Stomach (tissue), 9 donors: ENCODE measurements around the gene TPPP3. TPM values are rescaled to one million over a fixed set of nuclear protein-coding genes. Genes with fewer than 3 reads are reported as not detected.

Experiments used
- DNase-seq, 2 donors: peaks; one replicate each; pipeline versions ENCODE4 v3.0.0 to v3.0.0-alpha.2; 2013 to 2019
- H3K27ac ChIP-seq, 5 donors: fragments of 200-600 bp in 4 of 5; sonication (generic) in 4 of 5; one replicate each; pipeline ENCODE4 v1.5.1; 2013 to 2019; ENCODE audit warnings: mild to moderate bottlenecking in 1 of 5, moderate library complexity in 1 of 5
- H3K27me3 ChIP-seq, 3 donors: fragments of 200-600 bp; sonication (generic); one replicate each; pipeline ENCODE4 v1.5.1; 2017 to 2019; ENCODE audit warnings: mixed run types in 1 of 3
- H3K36me3 ChIP-seq, 4 donors: fragments of 200-600 bp; sonication (generic); 1 replicate in 3 of 4; 2 replicates in 1 of 4; pipeline ENCODE4 v1.5.1; 2016 to 2019
- H3K4me1 ChIP-seq, 4 donors: fragments of 200-600 bp; sonication (generic); one replicate each; pipeline ENCODE4 v1.5.1; 2016 to 2019
- H3K4me3 ChIP-seq, 4 donors: fragments of 200-600 bp; sonication (generic) in 3 of 4; one replicate each; pipeline ENCODE4 v1.5.1; 2016 to 2019; ENCODE audit warnings: mild to moderate bottlenecking in 1 of 4
- H3K9me3 ChIP-seq, 4 donors: fragments of 200-600 bp; sonication (generic); one replicate each; pipeline ENCODE4 v1.5.1; 2016 to 2019
- CTCF ChIP-seq, 7 experiments: fragments of 450-650 bp in 4 of 7; fragments of 200-600 bp in 3 of 7; sonication (generic) in 3 of 7; IDR thresholded peaks; one replicate each; pipeline ENCODE4 v1.5.1; 2016 to 2019; ENCODE audit warnings: antibody characterized with exemption in 7 of 7, control low read depth in 2 of 7, mild to moderate bottlenecking in 1 of 7
- EP300 ChIP-seq: sonication (generic); formaldehyde crosslinking; IDR thresholded peaks from one replicate; pipeline ENCODE4 v1.6.1; 2017; ENCODE audit warnings: antibody characterized with exemption
- POLR2A ChIP-seq, 4 donors: fragments of 450-650 bp; IDR thresholded peaks; one replicate each; pipeline ENCODE4 v1.6.1; 2016; ENCODE audit warnings: antibody characterized with exemption in 4 of 4, control low read depth in 2 of 4, mild to moderate bottlenecking in 1 of 4, moderate library complexity in 1 of 4
- POLR2AphosphoS5 ChIP-seq, 3 donors: sonication (generic); formaldehyde crosslinking; IDR thresholded peaks; one replicate each; pipeline ENCODE4 v1.6.1; 2016; ENCODE audit warnings: antibody characterized with exemption in 3 of 3
- WGBS, 5 donors: extraction: QIAGEN DNeasy Blood & Tissue Kit in 3 of 5; methylation state at CpG; one replicate each; pipeline versions ENCODE4 v1.1.5 to v1.1.7; 2013 to 2018; 5-methylcytosine and 5-hydroxymethylcytosine counted together
- intact Hi-C: fragments of 100-400 bp; cut with DNase I; formaldehyde crosslinking; loops from one replicate; pipeline ENCODE4 v1.15.1; 2023; ENCODE audit warnings: low total_unique reads
- polyA plus RNA-seq, 3 donors: library from polyadenylated mRNA; stranded (reverse); fragments of 200-250 nt; gene quantifications; one replicate each; pipeline ENCODE4 v1.2.3, GENCODE V29; 2013
- total RNA-seq, 5 donors: library from RNA; depleted of rRNA; stranded (reverse); fragments of >200 nt; gene quantifications; one replicate each; pipeline versions ENCODE4 v1.1.0 to v1.2.3, GENCODE V29; 2014 to 2016
- donor health status: healthy with polysubstance abuse.
- donor health status: Bipolar disorder and iron deficiency.
- donor health status: healthy.

Gene TPPP3
- total and polyA plus RNA-seq, 8 donors = 5.8 to 127 (median 13.8) TPM

- Histone ChIP-seq H3K36me3 (no peaks in the 10 kb centered on the region), H3K27me3 (peaks cover 0 to 32% (median 0%) of the 10 kb centered on the region in 3 donors), H3K4me3 (no peak overlapping the region), H3K9me3 (no peaks in the 10 kb centered on the region), H3K4me1 (peaks cover 19 to 57% (median 43%) of the 10 kb centered on the region in 4 donors), H3K27ac (no peak overlapping the region)
- peak in 1 of 2 donors; percentile 31 for DNase-seq
- intact Hi-C loops = no loop called here
- WGBS, 5 donors = 75 to 89% (median 82%) methylated on average over 24 to 27 of the region's 27 CpGs
- no peak for TF ChIP-seq EP300
- no peak for TF ChIP-seq POLR2A (IDR thresholded peaks at IDR 0.05)
- no peak for TF ChIP-seq CTCF (IDR thresholded peaks at IDR 0.05)
- TF ChIP-seq POLR2AphosphoS5 (IDR thresholded peaks at IDR 0.05) = no peak
These were observed 3.1 kb downstream of the TPPP3 start for GRCh38 chr16:67389911-67390815.

GRCh38 chr16:67388591-67388990, 4.7 kb downstream of the TPPP3 start:
- peaks cover 14 to 43% (median 29%) of the 10 kb centered on the region in 4 donors for H3K4me1 ChIP-seq
- WGBS, 5 donors = 90 to 100% (median 92%) methylated on average over 2 of the region's 2 CpGs
- no peaks in the 10 kb centered on the region for H3K36me3 ChIP-seq
- no peak overlapping the region for H3K27ac ChIP-seq
- H3K27me3 ChIP-seq = peaks cover 0 to 16% (median 0%) of the 10 kb centered on the region in 3 donors
- no peak for TF ChIP-seq EP300
- TF ChIP-seq POLR2A (IDR thresholded peaks at IDR 0.05) = no peak
- TF ChIP-seq CTCF (IDR thresholded peaks at IDR 0.05) = no peak
- no peak for TF ChIP-seq POLR2AphosphoS5 (IDR thresholded peaks at IDR 0.05)
- no peak for DNase-seq
- no peak overlapping the region for H3K4me3 ChIP-seq
- no peaks in the 10 kb centered on the region for H3K9me3 ChIP-seq
- intact Hi-C loops = no loop called here

DNA sequence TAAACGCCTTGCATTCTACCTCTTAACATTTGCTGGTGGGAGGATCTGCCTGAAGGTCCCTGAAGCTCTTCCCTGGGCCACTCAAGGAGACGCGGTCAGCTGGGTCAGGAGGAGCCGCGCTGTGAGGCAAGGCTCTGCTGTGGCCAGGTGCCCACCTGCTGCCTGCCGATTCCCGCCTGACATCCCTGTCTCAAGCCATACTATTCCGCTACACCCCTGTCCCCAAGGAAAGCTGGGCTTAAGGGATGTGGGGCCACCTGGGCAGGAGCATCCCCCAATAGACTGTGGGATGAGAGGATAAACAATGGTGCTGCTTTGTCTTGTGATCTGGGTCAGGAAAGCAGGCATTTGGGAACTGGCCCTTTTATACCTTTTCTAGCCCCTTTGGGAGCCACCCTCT, 5.1 kb downstream of the TPPP3 start:
- intact Hi-C loops = no loop called here
- Histone ChIP-seq H3K27me3 (peaks cover 0 to 12% (median 0%) of the 10 kb centered on the region in 3 donors), H3K9me3 (no peaks in the 10 kb centered on the region), H3K27ac (no peak overlapping the region), H3K4me1 (peaks cover 11 to 39% (median 25%) of the 10 kb centered on the region in 4 donors), H3K4me3 (no peak overlapping the region), H3K36me3 (no peaks in the 10 kb centered on the region)
- no peak for TF ChIP-seq CTCF (IDR thresholded peaks at IDR 0.05)
- no peak for TF ChIP-seq POLR2A (IDR thresholded peaks at IDR 0.05)
- no peak for TF ChIP-seq EP300
- TF ChIP-seq POLR2AphosphoS5 (IDR thresholded peaks at IDR 0.05) = no peak
- DNase-seq = no peak
- WGBS, 5 donors = 90 to 96% (median 92%) methylated on average over 8 of the region's 8 CpGs

- TF ChIP-seq POLR2AphosphoS5 (IDR thresholded peaks at IDR 0.05) = no peak
- no peak for TF ChIP-seq CTCF (IDR thresholded peaks at IDR 0.05)
- no peak for TF ChIP-seq EP300
- no peak for TF ChIP-seq POLR2A (IDR thresholded peaks at IDR 0.05)
- Histone ChIP-seq H3K9me3 (no peaks in the 10 kb centered on the region), H3K4me3 (no peak overlapping the region), H3K36me3 (no peaks in the 10 kb centered on the region), H3K27ac (no peak overlapping the region), H3K27me3 (peaks cover 0 to 6% (median 0%) of the 10 kb centered on the region in 3 donors), H3K4me1 (peaks cover 5 to 32% (median 19%) of the 10 kb centered on the region in 4 donors)
- 83 to 91% (median 87%) methylated on average over 8 of the region's 8 CpGs for WGBS, 5 donors
- DNase-seq = no peak
- intact Hi-C loops = no loop called here
These were observed 5.7 kb downstream of the TPPP3 start for GRCh38 chr16:67387479-67388079.
